ENCODE results near the gene EBLN2.
"Not testable (repeated sequence)": the region's sequence is repeated elsewhere in the genome, so short reads cannot be mapped to it uniquely, and the experiment has no call there.

Gene EBLN2

DNA sequence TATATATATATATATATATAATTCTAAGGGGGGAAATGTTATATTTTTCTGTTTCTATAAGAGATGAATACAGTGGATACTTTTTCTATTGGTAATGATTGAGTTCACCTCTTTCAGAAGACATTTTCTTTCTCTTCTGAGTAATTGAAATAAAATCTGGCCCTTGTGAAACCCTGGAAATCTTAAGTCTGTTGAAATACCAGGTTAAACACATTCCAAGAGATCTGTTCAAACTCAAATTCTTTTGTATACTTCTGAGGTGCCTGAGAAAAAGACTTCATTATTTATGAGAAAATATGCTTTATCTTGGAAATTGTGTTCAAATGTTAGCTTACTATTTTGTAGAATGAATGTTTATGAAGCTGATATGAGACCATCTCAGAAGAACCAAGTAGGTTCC lies 4.8 kb downstream of the EBLN2 start:
- not testable (repeated sequence) for DNase-seq

DNA sequence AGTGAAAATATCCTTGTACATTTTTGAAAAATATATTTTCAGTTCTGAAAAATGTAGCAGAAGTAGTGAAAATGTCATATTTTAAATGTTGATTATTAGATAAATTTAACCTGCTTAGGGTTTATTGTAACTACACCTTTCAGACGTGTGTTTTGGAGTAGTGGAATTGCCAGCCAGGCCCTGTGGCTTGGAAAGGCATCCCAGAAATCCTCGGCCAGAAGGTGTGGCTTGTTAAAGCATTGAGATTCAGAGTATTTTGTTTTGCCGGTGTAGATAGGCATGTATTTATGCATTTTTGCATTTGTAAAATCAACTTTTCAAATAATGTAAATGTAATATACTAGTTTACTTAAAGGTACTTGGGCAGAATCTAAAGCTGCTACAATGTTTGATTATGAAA lies 7.0 kb downstream of the EBLN2 start:
- no peak for DNase-seq

DNA sequence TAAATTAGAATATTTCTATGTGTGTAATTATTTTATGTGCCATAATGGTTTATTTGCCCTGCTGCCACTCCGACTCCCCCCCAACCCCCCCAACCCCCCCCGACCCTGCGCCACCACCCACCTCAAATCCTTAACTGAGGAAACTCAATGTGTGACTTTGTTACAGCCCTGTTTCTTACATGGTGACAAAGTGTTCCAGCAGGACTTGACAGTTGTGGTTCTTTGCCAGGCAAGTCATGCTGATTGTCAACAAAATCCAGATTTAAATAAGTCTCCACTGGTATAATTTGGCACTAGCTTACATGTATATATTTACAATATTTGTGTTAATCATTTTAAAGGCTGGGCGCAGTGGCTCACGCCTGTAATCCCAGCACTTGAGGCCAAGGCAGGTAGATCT lies 7.7 kb downstream of the EBLN2 start:
- no peak for DNase-seq

DNA sequence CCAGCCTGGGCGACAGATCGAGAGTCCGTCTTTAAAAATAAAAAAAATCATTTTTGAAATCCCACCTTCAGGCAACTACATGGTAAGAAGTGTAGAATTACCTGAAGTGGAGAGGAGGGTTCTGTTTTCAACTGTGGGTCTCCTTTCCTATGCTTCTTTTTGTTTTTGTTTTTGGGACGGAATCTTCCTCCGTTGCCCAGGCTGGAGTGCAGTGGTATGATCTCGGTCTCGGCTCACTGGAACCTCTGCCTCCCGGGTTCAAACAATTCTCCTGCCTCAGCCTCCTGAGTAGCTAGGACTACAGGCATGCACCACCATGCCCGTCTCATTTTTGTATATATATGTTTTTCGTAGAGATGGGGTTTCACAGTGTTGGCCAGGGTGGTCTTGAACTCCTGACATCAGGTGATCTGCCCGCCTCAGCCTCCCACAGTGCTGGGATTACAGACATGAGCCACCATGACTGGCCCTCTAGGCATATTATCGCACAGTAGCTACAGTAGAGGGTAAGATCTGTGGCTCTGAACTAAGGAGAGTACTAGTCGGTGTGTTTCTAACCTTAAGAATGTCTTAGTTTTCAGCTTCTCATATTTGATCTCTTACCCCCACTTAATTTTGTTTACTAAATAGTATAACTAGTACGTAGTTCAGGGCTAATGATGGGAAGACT lies 8.5 kb downstream of the EBLN2 start:
- DNase-seq, result no peak

DNA sequence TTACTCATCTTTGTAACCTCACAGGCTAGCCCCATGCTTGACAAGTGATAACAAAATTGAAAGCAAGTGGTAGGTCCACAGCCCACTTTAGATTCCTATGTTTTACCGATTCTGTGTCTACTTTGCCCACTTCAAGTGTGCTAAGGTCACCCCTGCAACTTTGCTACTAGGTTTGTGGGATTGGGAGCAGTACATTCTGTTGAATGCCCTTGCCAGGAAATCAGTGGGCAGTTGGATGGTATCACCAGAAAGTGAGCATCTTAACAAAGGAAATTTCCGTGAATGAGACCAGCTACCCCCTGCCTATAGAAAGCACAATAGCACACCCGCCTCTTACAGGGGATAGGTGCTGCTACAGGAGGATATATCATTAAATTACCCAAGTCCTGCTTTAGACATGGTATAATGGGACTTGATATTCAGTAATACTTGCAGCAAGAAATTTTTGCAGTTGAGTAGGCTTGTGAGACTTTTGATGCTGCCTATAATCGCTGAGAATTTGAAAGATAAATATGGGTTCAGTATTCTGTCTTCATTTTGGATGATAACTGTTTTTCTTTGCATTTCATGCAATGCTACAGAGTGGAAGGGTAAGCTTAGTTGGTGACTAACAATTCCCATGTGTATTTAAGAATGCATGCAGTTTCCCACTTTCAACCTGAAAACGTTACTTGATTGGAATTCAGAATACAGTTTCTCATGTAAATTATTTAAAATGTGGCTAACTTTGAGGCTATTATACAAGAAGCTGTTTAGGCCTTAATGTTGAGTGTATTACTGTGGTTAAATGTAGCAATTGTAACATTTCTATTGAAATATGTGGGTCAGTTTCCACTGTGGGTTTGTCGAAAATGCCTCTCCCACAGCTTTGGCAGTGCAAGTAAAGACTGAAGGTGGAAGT lies 9.5 kb downstream of the EBLN2 start:
- DNase-seq, result no peak

DNA sequence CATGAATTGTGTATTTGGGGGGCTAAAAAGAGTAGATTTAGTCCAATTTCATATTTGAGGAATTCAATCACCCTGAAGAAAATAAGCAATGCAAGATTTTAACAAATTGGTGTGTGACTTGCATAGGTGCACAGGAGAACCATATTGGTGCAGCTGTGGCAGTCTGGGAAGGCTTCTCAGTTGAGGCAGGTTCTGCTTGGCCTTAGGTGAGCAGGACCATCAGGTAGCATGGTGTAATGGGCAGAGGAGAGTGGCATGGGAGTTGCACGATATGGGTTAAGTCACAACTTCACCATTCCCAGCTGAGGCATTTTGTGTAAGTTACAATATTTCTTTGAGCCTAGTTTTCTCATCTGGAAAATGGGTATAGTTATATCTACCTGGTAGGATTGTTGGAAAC lies 10.5 kb downstream of the EBLN2 start:
- DNase-seq, result no peak

DNA sequence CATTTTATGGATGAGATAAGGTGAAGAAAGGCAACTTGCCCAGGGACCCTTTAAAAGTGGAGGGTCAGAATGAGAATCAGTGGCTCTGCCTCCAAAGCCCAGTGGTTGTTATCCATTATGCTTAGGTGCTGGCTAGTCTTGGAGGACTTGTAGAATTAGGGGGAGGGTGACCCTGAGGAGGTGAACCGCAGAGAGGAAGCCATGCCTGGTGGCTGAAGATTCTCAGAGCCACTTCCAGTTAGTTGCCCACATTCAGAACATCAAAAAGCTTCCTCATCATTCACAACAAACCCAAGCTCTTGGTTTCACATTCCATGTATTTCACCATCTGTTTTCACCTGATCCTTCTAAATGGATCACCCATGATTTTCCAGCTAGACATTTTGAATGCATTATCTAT lies 11.2 kb downstream of the EBLN2 start:
- DNase-seq, result no peak

DNA sequence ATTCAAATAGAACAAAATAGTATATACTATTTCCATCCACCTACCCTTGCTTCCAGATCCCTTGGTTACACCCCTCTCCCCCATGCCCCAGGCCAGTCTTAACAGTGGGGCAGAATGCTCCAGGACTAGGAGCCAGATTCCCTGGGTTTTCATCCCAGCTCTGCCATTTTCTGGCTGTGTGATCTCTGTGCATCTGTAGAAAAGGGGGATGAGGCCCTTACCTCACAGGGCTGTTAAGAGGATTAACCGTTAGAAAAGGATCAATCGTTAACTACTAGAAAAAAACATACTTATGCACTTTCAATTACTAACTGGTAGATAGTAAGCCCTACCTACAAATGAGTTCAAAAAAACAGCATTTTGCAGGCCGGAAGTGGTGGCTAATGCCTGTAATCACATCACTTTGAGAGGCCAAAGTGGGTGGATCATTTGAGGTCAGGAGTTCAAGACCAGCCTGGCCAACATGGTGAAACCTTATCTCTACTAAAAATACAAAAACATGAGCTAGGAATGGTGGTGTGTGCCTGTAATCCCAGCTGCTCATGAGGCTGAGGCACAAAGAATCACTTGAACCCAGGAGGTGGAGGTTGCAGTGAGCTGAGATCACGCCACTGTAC lies 11.7 kb downstream of the EBLN2 start:
- no peak for DNase-seq

DNA sequence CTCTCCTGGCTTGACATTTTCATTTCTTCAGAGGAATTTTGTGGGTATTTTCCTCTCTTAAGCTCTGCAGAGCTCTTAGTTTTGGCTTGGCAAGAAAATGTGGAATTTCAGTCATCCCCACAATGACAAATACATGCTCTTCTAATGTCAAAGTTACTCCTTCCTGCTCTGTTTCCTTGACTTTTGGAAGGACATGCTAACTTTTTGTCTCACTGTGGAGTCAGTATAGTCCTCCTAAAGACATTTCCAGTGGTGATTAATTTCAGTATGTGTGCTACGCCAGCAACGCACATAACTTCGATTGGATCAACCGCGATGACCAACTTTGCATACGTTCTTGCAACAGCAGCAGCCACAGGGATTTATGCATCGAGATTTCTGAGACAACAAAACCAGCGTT lies 13.3 kb downstream of the EBLN2 start:
- DNase-seq, result no peak

DNA sequence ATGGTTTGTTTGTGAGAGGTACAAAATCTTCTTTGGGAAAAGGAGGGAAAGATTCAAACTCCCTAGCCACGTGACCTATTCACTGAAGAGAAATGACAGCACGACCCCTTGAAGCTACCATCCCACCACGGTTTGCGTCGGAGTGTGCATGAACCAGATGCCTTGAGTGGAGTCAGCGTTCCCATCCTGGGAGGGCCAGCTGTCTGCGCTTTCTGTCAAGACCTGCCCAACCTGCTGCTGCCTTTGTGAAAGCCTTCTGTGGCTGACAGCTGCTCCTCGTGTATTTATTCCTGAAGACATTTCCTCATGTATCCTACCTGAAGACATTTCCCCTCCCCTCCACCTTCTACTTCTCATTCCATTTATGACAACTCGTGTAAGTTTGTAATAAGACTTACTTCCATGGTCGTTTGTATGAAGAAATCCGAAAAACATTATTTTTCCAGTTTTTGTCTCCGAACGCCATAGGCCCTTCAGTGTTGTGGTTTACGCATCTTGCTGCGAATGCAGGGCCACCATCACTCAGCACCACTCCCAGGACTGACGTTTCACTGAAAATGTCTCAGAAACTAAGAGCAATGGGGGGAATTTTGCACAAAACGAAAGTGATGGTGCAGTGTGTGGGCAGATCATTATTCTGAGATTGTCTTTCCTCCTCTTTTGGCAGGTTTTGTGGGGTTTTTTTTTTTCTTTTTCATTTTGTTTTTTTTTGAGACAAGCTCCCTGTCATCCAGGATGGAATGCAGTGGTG lies 18.9 kb downstream of the EBLN2 start:
- DNase-seq, result no peak

DNA sequence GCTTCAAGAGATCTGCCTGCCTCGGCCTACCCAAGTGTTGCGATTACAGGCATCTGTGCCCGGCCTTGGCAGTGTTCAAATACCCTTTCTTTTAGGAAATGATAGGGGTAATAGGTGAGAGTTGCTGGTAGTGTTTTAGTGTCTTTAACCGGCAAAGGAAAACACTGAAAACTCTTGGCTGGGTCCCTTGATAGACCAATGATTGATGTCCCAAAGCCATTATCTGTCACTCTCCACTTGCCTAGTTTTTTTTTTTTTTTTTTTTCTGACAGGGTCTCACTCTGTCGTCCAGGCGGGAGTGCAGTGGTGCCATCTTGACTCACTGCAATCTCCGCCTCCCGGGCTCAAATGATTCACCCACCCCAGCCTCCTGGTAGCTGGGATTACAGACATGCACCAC lies 19.7 kb downstream of the EBLN2 start:
- no peak for DNase-seq

DNA sequence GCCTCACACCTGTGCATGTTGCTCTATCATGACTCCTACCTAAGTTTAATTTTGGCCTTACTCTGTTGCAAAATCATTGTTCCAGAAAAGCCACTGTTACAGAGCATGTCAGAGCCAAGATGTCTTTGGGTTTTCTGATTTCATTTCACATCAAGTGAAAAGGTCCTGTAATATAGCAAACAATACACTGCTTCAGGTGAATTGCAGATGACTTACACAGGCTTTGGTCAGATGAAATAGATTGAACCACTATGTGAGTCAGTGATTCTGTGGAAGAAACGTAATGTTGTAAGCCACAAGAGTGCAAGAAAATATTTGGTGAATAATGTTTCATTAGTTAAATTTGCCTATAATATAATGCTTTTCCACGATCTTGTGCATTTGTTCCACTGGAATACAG lies 22.7 kb downstream of the EBLN2 start:
- no peak for DNase-seq

DNA sequence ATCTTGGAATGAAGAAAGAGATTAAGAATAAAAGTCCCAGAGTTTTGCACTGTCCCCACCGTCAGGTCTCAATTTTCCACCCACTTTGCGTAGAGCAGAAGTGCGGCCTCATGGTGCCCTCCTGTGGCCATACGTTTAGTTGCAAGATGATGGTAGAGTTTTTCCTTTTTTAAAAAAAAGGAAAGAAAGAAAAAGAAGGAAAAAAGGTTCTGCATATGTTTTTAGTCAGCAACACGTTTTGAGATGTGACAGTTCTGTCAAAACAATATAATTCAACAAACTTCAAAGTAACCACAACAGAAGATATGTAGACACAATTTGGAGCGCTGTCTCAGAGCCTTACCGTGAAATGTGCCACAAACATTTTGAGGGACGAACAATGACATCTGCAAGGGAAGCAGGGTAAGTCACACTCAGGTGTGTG lies 24.6 kb downstream of the EBLN2 start:
- no peak for DNase-seq

DNA sequence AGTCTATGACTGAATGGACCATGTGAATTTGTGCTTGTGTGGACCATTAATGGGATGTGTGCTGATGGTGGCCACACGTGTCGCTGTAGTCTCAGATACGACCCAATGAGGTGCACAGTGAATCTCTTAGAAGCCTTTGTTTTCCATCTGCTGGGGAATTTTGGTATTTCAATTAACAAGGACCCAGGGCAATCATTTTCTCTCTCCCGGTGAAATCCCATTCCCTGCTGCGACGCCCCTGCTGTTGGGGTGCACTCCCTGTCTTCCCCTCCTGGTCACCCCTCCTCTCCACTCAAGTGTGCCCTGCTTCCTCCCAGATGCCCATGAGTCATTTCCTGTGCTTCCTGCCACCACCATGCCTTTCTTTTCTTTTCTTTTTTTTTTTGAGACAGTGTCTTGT lies 32.7 kb downstream of the EBLN2 start:
- DNase-seq, result no peak

DNA sequence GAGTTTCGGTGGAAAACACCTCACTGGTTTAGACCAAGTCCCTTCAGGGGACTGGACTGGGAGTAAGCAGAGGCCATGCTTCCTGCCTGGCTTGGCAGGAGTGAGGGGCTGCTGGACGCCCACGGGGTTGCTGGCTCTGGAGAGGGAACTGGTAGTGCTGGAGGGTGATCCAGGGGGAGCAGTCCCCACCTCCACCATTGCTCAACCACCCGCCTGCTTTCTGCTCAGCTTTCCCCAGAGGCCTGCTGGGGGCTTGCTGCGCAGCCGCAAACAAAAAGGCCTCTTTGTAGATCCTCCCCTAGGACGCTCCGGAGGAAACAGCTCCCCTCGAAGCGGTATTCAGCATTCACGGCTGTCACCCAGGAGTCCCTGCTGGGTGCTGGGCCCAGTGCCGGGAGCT lies 33.5 kb downstream of the EBLN2 start:
- no peak for DNase-seq

DNA sequence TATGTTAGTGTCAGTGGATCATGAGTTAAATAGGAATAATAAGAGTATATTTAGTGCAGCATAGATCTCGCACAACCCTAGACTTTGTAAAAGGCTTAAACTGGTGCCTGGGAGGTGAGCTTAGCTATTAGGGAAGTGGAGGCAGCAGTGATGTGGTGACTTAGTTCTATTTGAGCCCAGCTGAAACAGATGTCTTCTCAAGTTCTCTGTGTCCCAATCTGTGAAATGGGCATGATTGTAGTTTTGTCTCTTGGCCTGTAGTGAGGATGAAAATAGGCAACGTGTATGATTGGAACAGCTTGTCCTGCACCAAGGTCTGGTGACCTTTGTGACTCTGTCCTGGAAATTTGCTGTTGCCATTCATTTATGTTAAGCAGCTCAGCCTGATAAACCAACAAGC lies 34.7 kb downstream of the EBLN2 start:
- DNase-seq, result no peak

DNA sequence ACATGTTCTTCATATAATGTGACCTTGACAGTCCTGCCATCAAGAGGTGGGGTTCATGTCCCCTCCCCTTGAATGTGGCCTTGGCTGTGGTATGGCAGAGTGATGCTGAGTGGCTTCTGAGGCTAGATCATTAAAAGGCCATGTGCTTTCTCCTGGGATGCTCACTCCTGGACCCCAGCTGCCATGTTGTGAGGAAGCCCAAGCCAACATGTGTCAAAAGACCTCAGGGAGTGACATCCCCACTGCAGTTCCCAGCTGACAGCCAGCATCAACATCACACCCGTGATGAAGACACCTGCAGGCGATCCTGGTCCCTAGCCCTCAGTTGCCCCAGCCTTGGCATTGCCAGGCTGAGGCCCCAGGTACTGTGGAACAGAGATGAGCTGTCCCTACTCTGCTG lies 36.6 kb downstream of the EBLN2 start:
- no peak for DNase-seq

DNA sequence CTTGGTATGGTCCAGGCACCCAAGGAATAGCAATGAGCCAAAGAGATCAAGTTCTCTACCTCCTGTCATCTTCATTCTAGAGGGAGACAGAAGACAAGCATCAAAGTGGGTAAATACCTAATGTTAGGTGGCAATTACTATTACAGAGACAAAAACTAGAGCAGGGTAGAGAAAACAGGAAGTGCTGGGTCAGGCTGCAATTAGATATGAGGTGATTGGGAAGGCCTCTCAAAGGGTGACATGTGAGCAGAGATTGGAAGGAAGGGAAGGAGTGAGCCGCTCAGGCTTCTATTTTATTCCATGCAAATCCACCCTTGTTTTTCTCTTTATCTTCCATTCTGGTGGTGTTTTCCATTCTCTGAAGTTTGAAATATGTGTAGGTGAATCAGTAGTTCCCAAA lies 37.4 kb downstream of the EBLN2 start:
- no peak for DNase-seq

DNA sequence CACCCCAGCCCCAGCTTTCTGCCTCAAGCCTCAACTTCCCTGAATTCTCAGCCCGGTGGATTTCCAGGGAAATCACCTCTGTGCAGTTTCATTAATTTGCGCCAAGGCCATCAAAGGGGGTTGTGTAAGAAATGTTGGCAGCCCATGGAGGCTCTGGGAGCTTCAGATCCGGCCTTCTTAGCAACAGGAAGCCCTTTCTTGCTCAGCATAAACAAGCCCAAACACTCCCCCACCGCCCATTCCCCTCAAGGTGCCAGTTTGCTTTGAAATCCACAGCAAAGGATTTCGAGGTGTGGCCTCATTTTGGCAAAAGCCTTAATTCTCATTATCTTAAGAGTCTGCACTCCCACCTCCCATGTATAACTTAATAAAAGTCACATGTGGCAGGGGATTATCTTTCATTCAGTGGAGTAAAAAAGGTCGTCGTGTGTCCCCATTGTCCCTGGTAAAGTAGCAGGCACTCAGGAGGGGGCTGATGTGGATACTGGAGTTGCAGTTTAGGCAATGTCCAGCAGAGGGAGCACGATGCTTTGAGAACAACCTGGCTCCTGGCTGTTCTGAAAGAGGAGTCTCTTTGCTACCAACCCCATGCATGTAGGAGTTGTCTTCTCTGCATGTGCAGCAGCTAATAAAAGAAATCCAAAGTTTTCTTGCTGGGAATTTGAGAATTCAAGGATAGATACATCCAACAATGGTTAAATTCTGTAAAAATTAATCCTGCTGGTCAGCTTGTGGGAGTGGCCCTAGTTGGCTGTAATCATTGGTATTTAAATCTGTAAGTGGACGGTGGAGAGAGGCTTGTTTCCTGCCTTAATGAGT lies 39.5 kb downstream of the EBLN2 start:
- DNase-seq, result peak; percentile 16

DNA sequence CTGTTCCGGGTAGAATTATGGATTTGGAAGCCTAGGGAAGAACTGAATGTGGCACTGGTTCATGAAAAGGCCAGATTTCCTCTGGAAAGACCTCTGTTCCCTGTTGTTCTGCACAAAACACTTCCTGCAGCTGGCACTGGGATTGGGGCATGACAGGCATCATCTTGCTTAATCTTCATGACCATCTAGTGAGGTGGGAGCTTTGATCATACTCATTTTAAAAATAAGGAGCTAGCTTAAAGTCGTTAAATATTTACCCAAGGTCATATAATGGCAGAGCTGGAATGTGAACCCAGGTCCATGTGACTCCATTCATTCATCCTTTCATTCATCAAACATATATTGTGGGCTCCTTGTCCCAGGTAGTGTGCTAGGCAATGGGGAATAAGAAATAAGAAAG lies 40.4 kb downstream of the EBLN2 start:
- no peak for DNase-seq

DNA sequence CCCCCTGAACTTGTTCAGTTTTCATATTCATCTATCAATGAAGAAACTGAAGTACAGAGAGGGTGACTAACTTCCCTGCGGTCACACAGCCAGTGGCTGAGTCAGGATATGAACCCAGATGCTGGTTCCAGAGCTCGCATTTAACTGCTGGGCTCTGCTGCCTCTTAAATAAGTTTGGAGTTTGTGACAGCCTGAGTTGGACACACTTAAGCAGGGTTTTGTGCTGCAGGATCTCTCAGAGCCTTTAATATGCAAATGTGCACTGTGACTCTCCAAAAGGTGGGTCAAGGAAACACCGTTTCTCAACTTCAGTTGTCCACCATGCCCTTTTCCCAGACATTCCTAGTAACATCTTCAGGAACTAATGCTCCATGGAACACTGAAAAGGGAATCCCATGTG lies 45.8 kb downstream of the EBLN2 start:
- no peak for DNase-seq

DNA sequence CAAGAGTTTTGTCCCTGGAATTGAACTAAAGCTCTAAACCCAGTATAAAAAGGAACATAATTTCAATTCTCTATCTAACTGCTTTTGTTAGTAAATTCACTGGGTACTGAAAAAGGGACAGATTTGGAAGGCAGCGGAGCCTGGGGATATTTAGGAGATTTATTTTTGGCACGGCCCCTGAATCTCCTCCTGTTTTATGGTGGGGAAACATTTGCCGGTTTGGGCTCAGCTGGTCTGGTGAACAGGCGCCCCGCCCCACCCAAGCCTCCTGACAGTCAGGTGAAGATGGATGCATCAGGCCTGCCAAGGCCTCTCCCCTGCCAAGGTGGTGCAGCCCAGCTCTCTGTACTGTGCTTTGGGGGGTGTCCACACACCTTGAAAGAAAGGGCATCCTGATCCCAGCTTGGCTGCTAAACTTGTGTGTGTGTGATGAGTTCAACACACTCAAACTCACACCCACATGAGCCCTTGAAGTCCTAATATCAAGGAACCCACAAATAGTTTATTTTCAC lies 46.3 kb downstream of the EBLN2 start:
- DNase-seq, result no peak
